Neural progenitor cell (in vitro differentiated cells): ENCODE measurements around the gene PRDM12. TPM values are rescaled to one million over a fixed set of nuclear protein-coding genes. Genes with fewer than 3 reads are reported as not detected.

Experiments used
- DNase-seq: peaks from one replicate; pipeline ENCODE4 v3.0.0-alpha.2; 2016; ENCODE audit warnings: low spot score
- H2AFZ ChIP-seq: fragments of 200-600 bp; sonication (generic); replicated peaks from 2 replicates; pipeline ENCODE4 v1.6.1; 2016; ENCODE audit warnings: antibody characterized with exemption
- H3F3A ChIP-seq: fragments of 200-600 bp; sonication (generic); 2 replicates; pipeline ENCODE4 v1.6.1; 2016; ENCODE audit warnings: antibody characterized with exemption, low read depth
- H3K27ac ChIP-seq: fragments of 200-600 bp; sonication (generic); 2 replicates; pipeline ENCODE4 v1.5.1; 2016; ENCODE audit warnings: mild to moderate bottlenecking
- H3K27me3 ChIP-seq: fragments of 200-600 bp; sonication (generic); 2 replicates; pipeline ENCODE4 v1.6.1; 2016; ENCODE audit warnings: mild to moderate bottlenecking, moderate library complexity
- H3K36me3 ChIP-seq: fragments of 200-600 bp; sonication (generic); 2 replicates; pipeline ENCODE4 v1.5.1; 2016
- H3K4me1 ChIP-seq: fragments of 200-600 bp; sonication (generic); 2 replicates; pipeline ENCODE4 v1.6.1; 2016; ENCODE audit warnings: mixed run types
- H3K4me2 ChIP-seq: fragments of 200-600 bp; sonication (generic); 2 replicates; pipeline ENCODE4 v1.6.1; 2016
- H3K4me3 ChIP-seq: fragments of 200-600 bp; sonication (generic); 2 replicates; pipeline ENCODE4 v1.5.1; 2016
- H3K79me2 ChIP-seq: fragments of 200-600 bp; sonication (generic); 2 replicates; pipeline ENCODE4 v1.6.1; 2016; ENCODE audit warnings: low read depth
- H3K9ac ChIP-seq: fragments of 200-600 bp; sonication (generic); 2 replicates; pipeline ENCODE4 v1.6.1; 2016
- H3K9me3 ChIP-seq: fragments of 200-600 bp; sonication (generic); 2 replicates; pipeline ENCODE4 v1.5.1; 2016; ENCODE audit warnings: low read depth
- H4K20me1 ChIP-seq: fragments of 200-600 bp; sonication (generic); 2 replicates; pipeline ENCODE4 v1.6.1; 2016; ENCODE audit warnings: low read depth
- H3K27ac Mint-ChIP-seq: 3 replicates; pipeline ENCODE4 v1.8.0; 2021; ENCODE audit warnings: mixed read lengths
- H3K27me3 Mint-ChIP-seq: 2 replicates; pipeline ENCODE4 v1.8.0; 2022; ENCODE audit warnings: low read depth, mild to moderate bottlenecking, inconsistent platforms, moderate library complexity, mixed read lengths; ENCODE audit not compliant: insufficient read depth
- H3K36me3 Mint-ChIP-seq: 3 replicates; pipeline ENCODE4 v1.8.0; 2021; ENCODE audit warnings: mixed read lengths
- H3K4me1 Mint-ChIP-seq: 3 replicates; pipeline ENCODE4 v1.8.0; 2021; ENCODE audit warnings: mixed read lengths
- H3K4me3 Mint-ChIP-seq: 3 replicates; pipeline ENCODE4 v1.8.0; 2021; ENCODE audit warnings: mild to moderate bottlenecking, moderate library complexity, mixed read lengths
- H3K9me3 Mint-ChIP-seq: 3 replicates; pipeline ENCODE4 v1.8.0; 2020; ENCODE audit warnings: mixed read lengths
- EZH2 ChIP-seq: fragments of 200-600 bp; sonication (generic); IDR thresholded peaks from 2 replicates; pipeline ENCODE4 v1.6.1; 2017; ENCODE audit warnings: antibody characterized with exemption, mild to moderate bottlenecking, moderate library complexity
- EZH2phosphoT487 ChIP-seq: fragments of 200-600 bp; sonication (generic); IDR thresholded peaks from 2 replicates; pipeline ENCODE4 v1.6.1; 2017; ENCODE audit warnings: antibody characterized with exemption
- total RNA-seq: library from RNA; depleted of rRNA; stranded (reverse); fragments of >200 nt; gene quantifications from 2 replicates; pipeline ENCODE4 v1.2.3, GENCODE V29; 2015; ENCODE audit warnings: low replicate concordance
- TF ChIP-seq, protein P1 (sequence below): fragments of 200-600 bp; sonication (generic); IDR thresholded peaks from 2 replicates; pipeline ENCODE4 v1.5.1; 2017; ENCODE audit warnings: antibody characterized with exemption, mild to moderate bottlenecking

The PRDM12 gene
- total RNA-seq, 1 donor from 2014 or later, result not detected

DNA sequence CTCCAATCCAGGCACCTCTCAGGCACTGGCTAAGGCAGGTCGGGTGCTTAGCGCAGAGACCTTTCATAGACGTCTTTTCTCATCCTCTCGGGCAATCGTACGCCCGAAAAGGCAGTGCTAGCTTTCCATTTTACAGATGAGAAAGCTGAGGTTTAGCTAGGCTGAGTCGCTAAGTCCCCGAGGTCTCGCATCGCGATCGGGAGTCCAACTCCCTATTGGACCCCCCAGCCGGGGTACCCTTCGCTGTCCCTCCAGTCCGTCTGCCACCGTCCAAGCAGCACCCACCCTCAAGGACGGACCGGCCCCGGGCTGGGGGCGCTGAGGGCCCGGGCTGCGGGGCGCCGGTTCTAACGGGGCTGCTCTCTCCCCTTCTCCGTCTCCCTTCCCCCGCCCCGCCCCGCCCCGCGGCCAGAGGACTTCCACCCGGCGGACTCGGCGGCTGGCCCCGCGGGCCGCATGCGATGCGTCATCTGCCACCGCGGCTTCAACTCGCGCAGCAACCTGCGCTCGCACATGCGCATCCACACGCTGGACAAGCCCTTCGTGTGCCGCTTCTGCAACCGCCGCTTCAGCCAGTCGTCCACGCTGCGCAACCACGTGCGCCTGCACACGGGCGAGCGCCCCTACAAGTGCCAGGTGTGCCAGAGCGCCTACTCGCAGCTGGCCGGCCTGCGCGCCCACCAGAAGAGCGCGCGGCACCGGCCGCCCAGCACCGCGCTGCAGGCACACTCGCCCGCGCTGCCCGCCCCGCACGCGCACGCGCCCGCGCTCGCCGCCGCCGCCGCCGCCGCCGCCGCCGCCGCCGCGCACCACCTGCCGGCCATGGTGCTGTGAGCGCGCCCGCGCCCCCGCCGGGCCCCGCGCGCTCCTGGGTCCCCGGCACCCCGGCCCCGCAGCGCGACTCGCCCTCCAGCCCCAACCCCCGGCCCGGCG is 16.7 kb downstream of the PRDM12 start:
- peak; percentile 90 for DNase-seq
- Histone ChIP-seq H3K9me3 (no peaks in the 10 kb centered on the region), H3F3A (peaks cover 7% of the 10 kb centered on the region), H3K27ac (no peak overlapping the region), H2AFZ (peak overlapping the region; percentile 90), H3K36me3 (no peaks in the 10 kb centered on the region), H3K4me1 (no peaks in the 10 kb centered on the region), H3K79me2 (no peaks in the 10 kb centered on the region), H4K20me1 (no peaks in the 10 kb centered on the region), H3K27me3 (peaks cover 68% of the 10 kb centered on the region), H3K9ac (no peak overlapping the region), H3K4me2 (peak overlapping the region; percentile 93), H3K4me3 (peak overlapping the region; percentile 72)
- no peak overlapping the region for H3K27ac Mint-ChIP-seq
- peak overlapping the region; percentile 74 for H3K4me3 Mint-ChIP-seq
- H3K27me3 Mint-ChIP-seq, result peaks cover 53% of the 10 kb centered on the region
- H3K36me3 Mint-ChIP-seq, result peaks cover 2% of the 10 kb centered on the region
- TF ChIP-seq EZH2, result peak; percentile 68
- TF ChIP-seq, protein P1, sequence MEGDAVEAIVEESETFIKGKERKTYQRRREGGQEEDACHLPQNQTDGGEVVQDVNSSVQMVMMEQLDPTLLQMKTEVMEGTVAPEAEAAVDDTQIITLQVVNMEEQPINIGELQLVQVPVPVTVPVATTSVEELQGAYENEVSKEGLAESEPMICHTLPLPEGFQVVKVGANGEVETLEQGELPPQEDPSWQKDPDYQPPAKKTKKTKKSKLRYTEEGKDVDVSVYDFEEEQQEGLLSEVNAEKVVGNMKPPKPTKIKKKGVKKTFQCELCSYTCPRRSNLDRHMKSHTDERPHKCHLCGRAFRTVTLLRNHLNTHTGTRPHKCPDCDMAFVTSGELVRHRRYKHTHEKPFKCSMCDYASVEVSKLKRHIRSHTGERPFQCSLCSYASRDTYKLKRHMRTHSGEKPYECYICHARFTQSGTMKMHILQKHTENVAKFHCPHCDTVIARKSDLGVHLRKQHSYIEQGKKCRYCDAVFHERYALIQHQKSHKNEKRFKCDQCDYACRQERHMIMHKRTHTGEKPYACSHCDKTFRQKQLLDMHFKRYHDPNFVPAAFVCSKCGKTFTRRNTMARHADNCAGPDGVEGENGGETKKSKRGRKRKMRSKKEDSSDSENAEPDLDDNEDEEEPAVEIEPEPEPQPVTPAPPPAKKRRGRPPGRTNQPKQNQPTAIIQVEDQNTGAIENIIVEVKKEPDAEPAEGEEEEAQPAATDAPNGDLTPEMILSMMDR, result no peak
- peak; percentile 15 for TF ChIP-seq EZH2phosphoT487
- peaks cover 3% of the 10 kb centered on the region for H3K4me1 Mint-ChIP-seq
- peaks cover 10% of the 10 kb centered on the region for H3K9me3 Mint-ChIP-seq

DNA sequence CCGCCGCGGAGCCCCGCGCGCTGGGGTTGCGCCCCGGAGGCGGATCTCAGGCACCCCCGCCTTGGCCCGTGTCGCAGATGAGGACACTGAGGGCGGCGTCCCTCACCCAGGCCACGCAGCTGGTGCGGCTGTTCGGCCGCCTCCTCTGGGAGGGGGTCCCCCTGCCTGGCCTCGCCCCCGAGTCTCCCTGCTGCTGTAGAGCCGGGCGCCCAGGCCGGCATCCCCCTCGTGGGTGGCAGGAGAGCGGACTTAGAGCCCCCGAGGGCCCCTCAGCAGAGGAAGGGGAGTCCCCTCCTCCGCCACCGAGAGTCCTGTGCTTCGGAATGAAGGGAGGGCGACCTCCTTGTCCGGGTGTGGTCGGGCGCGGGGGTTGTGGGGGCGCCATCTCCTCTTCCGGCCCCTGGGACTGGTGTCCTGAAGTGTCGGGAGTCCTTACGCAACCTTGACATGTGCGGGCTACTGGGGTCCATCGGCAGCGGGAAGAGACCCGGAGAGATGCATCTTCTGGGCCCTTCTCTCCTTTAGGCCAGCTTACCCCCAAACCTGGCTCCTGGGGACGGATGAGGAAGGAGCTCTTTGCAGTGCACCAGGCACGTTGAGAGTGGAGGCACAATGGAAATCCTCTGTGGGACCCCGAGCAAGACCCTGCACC is 17.5 kb downstream of the PRDM12 start:
- peak overlapping the region; percentile 72 for H3K4me3 ChIP-seq
- H3K9me3 ChIP-seq, result no peaks in the 10 kb centered on the region
- no peaks in the 10 kb centered on the region for H4K20me1 ChIP-seq
- TF ChIP-seq EZH2phosphoT487 (peak; percentile 36), EZH2 (peak; percentile 68)
- TF ChIP-seq, protein P1, result no peak
- no peaks in the 10 kb centered on the region for H3K79me2 ChIP-seq
- H2AFZ ChIP-seq, result peak overlapping the region; percentile 75
- peaks cover 62% of the 10 kb centered on the region for H3K27me3 ChIP-seq
- H3F3A ChIP-seq, result peaks cover 7% of the 10 kb centered on the region
- H3K4me1 ChIP-seq, result no peaks in the 10 kb centered on the region
- Mint-ChIP-seq H3K27me3 (peaks cover 53% of the 10 kb centered on the region), H3K4me1 (peaks cover 3% of the 10 kb centered on the region), H3K4me3 (peak overlapping the region; percentile 85), H3K36me3 (peaks cover 2% of the 10 kb centered on the region), H3K27ac (no peak overlapping the region), H3K9me3 (peaks cover 10% of the 10 kb centered on the region)
- DNase-seq, result peak; percentile 61
- no peak overlapping the region for H3K9ac ChIP-seq
- H3K27ac ChIP-seq, result no peak overlapping the region
- peak overlapping the region; percentile 93 for H3K4me2 ChIP-seq
- no peaks in the 10 kb centered on the region for H3K36me3 ChIP-seq

DNA sequence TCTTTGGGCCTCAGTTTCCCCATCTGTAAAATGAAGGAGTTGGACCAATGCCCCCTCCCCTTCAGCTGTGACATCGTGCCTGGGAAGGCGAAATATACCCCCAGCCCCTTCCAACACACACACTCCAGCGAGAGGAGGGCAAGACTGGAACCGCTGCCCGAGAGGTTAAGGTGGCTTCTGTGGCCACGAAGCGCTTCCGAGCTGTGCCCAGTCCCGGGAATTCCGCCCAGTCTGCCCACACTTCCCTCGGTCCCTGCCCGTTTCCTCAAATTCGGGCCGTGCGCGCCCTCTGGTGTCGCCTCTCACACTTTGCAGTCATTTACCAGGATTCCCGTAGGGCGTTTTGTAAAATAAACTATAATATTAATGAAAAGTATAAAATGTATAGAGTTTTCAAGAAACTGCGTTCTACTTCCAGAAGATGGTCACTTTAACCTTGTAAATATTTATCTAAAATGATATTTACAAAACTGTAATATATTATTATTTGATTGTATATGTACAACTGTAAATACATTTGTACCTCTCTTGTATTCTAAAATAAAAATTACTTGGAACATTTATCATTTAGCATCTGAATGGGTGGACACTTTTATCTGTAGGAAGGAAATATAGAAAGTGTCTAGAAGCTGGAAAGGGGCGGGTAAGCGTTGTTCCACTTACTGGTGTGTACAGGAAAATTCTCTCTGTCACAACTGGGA is 18.2 kb downstream of the PRDM12 start:
- DNase-seq, result peak; percentile 90
- Histone ChIP-seq H3K36me3 (no peaks in the 10 kb centered on the region), H3K79me2 (no peaks in the 10 kb centered on the region), H3K4me2 (peak overlapping the region; percentile 93), H2AFZ (no peak overlapping the region), H3K9me3 (no peaks in the 10 kb centered on the region), H3K4me1 (no peaks in the 10 kb centered on the region), H3K4me3 (peak overlapping the region; percentile 72), H3K27ac (no peak overlapping the region), H3K9ac (no peak overlapping the region), H3K27me3 (peaks cover 55% of the 10 kb centered on the region), H3F3A (peaks cover 7% of the 10 kb centered on the region), H4K20me1 (no peaks in the 10 kb centered on the region)
- Mint-ChIP-seq H3K27me3 (peaks cover 50% of the 10 kb centered on the region), H3K27ac (no peak overlapping the region), H3K9me3 (peaks cover 10% of the 10 kb centered on the region), H3K36me3 (peaks cover 2% of the 10 kb centered on the region), H3K4me3 (peak overlapping the region; percentile 85), H3K4me1 (peaks cover 5% of the 10 kb centered on the region)
- TF ChIP-seq EZH2phosphoT487 (peak; percentile 21), EZH2 (peak; percentile 24)
- TF ChIP-seq, protein P1, result peak; percentile 83
